Retinal pigment epithelial cell (primary cell): ENCODE results near the gene ROBO1.

Experiments
- DNase-seq: peaks from one replicate; pipeline ENCODE4 v3.0.0-alpha.2; 2010; ENCODE audit warnings: low read depth
- H3K4me3 ChIP-seq: 2 replicates; pipeline ENCODE4 v1.5.1; 2011; ENCODE audit warnings: mild to moderate bottlenecking, low read length, control low read depth, moderate library complexity
- TF ChIP-seq, protein P1 (sequence below): conservative IDR thresholded peaks from 2 replicates; pipeline ENCODE4 v1.5.1; 2011; ENCODE audit warnings: low read depth, low read length, control low read depth, inconsistent platforms

The ROBO1 gene

DNA sequence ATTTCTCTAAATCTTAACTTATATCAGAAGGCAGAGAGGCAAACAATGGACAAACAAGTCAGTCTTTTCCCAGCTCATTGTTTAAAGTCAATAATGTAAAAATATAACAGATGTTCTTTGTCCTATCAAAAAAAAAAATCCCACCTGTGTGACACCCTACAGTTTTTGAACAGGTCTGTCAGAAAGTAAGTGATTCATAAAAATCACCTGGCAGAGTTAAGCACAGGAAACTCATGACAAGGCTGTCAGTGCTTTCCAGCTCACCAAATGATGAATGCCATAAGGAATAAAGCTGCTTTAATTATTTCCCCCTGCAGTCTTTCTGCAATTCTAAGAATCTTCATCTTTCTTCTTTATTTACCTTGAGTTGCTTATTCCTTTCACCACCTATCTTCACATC, 30.3 kb downstream of the ROBO1 start:
- TF ChIP-seq, protein P1, sequence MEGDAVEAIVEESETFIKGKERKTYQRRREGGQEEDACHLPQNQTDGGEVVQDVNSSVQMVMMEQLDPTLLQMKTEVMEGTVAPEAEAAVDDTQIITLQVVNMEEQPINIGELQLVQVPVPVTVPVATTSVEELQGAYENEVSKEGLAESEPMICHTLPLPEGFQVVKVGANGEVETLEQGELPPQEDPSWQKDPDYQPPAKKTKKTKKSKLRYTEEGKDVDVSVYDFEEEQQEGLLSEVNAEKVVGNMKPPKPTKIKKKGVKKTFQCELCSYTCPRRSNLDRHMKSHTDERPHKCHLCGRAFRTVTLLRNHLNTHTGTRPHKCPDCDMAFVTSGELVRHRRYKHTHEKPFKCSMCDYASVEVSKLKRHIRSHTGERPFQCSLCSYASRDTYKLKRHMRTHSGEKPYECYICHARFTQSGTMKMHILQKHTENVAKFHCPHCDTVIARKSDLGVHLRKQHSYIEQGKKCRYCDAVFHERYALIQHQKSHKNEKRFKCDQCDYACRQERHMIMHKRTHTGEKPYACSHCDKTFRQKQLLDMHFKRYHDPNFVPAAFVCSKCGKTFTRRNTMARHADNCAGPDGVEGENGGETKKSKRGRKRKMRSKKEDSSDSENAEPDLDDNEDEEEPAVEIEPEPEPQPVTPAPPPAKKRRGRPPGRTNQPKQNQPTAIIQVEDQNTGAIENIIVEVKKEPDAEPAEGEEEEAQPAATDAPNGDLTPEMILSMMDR: no peak
- H3K4me3 ChIP-seq: no peak overlapping the region
- no peak for DNase-seq

DNA sequence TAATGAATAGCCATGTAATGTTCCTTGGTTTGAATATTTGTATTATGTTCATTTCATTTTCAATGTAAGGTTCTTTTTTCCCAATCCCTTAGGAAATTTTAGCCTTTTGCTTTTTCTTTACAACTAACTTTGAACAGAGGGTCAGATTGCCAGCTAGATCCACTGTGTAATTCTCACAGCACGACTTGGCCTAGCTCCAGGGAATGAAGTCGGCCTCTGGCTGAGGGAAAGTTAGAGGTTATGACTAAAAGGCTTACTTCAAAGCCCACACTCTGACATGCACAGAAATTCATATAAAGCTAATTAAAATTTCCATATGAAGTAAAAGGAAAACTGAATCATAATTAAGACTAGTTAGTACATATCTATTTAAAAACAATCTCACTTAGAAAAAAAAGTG, 38.7 kb downstream of the ROBO1 start:
- TF ChIP-seq, protein P1: no peak
- no peak overlapping the region for H3K4me3 ChIP-seq
- DNase-seq: peak; percentile 74

DNA sequence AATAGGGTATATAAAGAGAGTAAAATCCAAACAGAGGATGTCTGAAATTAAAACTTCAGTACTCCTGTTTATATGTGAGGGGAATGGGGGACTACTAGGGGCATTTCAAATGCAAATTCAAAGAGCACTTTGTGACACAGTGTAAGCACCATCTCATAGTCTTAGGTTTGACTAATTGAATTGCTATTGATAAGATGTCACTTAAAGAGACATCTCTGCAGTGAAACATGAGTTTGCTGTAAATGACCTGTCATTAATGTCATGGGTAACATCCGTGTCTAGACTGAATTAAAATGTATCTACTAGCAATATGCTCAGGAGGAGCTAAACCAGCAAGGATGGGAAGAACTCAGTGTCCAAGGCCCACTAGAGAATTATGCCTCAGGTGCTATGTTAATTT, 41.0 kb downstream of the ROBO1 start:
- no peak overlapping the region for H3K4me3 ChIP-seq
- DNase-seq: no peak
- TF ChIP-seq, protein P1: no peak

DNA sequence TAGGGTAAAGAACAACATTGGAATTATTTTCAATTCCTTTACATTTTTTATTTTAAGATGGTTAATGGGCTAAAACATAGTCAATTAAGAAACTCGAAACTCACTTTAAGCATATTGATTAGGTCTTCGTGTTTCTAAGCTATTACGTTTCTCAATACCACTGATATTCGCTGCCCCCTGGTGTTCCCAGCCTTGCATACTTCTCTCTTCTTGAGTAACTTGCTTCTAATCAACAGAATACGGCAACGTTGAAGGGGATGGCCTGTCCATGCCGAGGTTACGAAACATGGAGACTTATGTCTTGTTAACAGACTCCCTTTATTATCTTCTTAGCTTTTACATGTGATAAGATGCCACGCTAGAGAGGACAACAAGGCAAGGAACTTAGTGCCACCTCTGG, 43.6 kb downstream of the ROBO1 start:
- TF ChIP-seq, protein P1: peak; percentile 41
- no peak overlapping the region for H3K4me3 ChIP-seq
- no peak for DNase-seq

DNA sequence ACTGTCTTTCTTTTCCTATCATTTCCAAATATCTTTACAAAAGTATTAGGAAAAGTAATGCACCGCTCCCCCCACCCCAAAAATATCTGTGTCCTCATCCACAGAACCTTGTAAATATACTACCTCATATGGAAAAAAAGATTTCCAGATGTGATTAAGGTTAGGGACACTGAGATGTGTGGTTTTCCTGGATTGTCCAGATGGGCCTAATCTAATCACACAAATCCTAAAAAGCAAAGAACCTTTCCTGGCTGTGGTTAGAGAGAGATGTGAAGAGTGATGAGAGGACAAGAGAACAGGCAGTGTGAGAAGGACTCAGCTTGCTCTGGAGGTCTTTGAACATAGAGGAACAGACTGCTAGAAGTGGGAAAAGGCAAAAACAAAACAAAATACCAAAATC, 77.7 kb downstream of the ROBO1 start:
- H3K4me3 ChIP-seq: no peak overlapping the region
- TF ChIP-seq, protein P1: no peak
- no peak for DNase-seq

DNA sequence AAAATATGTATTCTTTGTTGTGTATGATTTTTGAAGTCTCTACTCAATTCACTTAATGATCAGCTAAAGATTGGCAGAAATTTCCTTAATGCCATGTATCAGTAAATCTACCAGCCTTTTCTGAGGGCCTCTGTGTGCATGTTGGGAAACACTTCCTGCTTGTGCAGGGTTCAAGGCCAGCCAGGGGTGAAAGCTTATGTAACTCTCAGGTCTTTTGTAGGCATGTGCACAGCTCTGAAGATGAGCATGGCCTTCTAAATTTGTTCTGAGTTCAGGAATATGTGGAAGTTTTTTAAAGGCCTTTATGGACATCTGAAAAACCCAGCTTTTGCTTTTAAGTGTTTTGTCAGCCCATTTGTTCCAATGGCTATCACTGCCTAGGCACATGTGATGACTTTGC, 82.7 kb downstream of the ROBO1 start:
- DNase-seq: no peak
- H3K4me3 ChIP-seq: no peak overlapping the region
- TF ChIP-seq, protein P1: no peak

DNA sequence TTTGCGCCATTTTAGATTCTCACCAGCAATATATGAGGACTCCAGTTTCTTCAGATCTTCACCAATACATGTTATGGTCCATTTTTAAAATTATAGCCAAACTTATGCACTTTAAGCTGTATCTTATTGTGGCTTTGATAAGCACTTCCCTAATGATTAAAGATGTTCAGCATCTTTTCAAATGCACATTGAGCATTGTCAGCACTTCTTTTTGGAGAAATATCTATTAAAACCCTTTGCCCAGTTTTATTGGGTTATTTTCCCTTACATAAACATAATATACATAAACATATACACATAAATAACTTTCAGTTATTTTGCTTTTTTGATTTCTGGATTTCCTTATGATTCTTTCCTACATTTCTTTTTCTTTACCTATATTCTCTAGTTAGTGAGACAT, 83.8 kb downstream of the ROBO1 start:
- TF ChIP-seq, protein P1: no peak
- no peak overlapping the region for H3K4me3 ChIP-seq
- DNase-seq: no peak
